GM12873 (cell line): ENCODE measurements around the gene METTL16.

ENCODE experiments used
- CTCF ChIP-seq: IDR thresholded peaks from 2 replicates; pipeline ENCODE4 v1.5.1; 2012; ENCODE audit warnings: low read depth, mild to moderate bottlenecking, moderate library complexity, low read length, control low read depth; ENCODE audit not compliant: insufficient read depth; ENCODE audit errors: missing control alignments

Gene METTL16

GRCh38 chr17:2511462-2512369 is at the start of gene METTL16:
Gene METTL16, minus strand, starts transcription at chr17:2511888. Its CDS starts 9,557 bp downstream, at chr17:2502331.
- TF ChIP-seq CTCF: no peak

GRCh38 chr17:2560658-2561057 is 49.0 kb upstream of the METTL16 start:
- TF ChIP-seq CTCF: no peak

- TF ChIP-seq CTCF: no peak
Observed at GRCh38 chr17:2551928-2552327, 40.2 kb upstream of the METTL16 start.

- TF ChIP-seq CTCF: no peak
Observed at GRCh38 chr17:2551493-2551892, 39.8 kb upstream of the METTL16 start.

GRCh38 chr17:2549392-2550211 is 37.9 kb upstream of the METTL16 start:
- no peak for TF ChIP-seq CTCF

GRCh38 chr17:2547176-2547575 is 35.5 kb upstream of the METTL16 start:
- TF ChIP-seq CTCF: no peak

- TF ChIP-seq CTCF: no peak
Observed at GRCh38 chr17:2545393-2545792, 33.7 kb upstream of the METTL16 start.
